ENCODE measurements around the gene CNTNAP2.

GRCh38 chr7:147413557-147413870 lies 1296.9 kb downstream of the CNTNAP2 start:
- TF ChIP-seq POLR2A (IDR thresholded peaks at IDR 0.05; ENCODE audit: low read depth, low read length) (no peak), CTCF (conservative IDR thresholded peaks at IDR 0.05; ENCODE audit: low read depth, low read length) (no peak), ELK1 (IDR thresholded peaks at IDR 0.05; ENCODE audit: borderline replicate concordance, low read depth, low read length) (no peak), SMC3 (IDR thresholded peaks at IDR 0.05; ENCODE audit: low read depth, low read length) (no peak), USF2 (IDR thresholded peaks at IDR 0.05; ENCODE audit: low read depth, low read length) (no peak), MAFK (IDR thresholded peaks at IDR 0.05; ENCODE audit: low read depth, low read length) (no peak), MAZ (IDR thresholded peaks at IDR 0.05; ENCODE audit: borderline replicate concordance, low read depth, low read length) (no peak), MXI1 (IDR thresholded peaks at IDR 0.05; ENCODE audit: borderline replicate concordance, low read depth, low read length) (no peak)
